Liver (tissue), 9 donors: ENCODE results near the gene SDK2. TPM values are rescaled to one million over a fixed set of nuclear protein-coding genes. Genes with fewer than 3 reads are reported as not detected.

Experiments
- DNase-seq: peaks from one replicate; pipeline ENCODE4 v3.0.0-alpha.2; 2017; ENCODE audit warnings: low spot score
- H3K27ac ChIP-seq, 2 donors: one replicate each; pipeline ENCODE4 v1.7.0; 2013; ENCODE audit warnings: inconsistent platforms in 2 of 2, low read length in 2 of 2, control low read depth in 1 of 2, low read depth in 1 of 2, mild to moderate bottlenecking in 1 of 2
- H3K27me3 ChIP-seq, 4 donors: one replicate each; pipeline versions ENCODE4 v1.6.1 to v1.7.0; 2013; ENCODE audit warnings: low read length in 3 of 4, inconsistent platforms in 1 of 4, mild to moderate bottlenecking in 1 of 4, moderate library complexity in 1 of 4; ENCODE audit not compliant: control insufficient read depth in 4 of 4, insufficient read depth in 4 of 4
- H3K36me3 ChIP-seq, 4 donors: one replicate each; pipeline versions ENCODE4 v1.6.1 to v1.7.0; 2013; ENCODE audit warnings: low read length in 3 of 4, mild to moderate bottlenecking in 3 of 4, low read depth in 1 of 4, moderate library complexity in 1 of 4; ENCODE audit not compliant: control insufficient read depth in 4 of 4, insufficient read depth in 3 of 4
- H3K4me1 ChIP-seq, 4 donors: one replicate each; pipeline versions ENCODE4 v1.6.1 to v1.7.0; 2013; ENCODE audit warnings: low read length in 3 of 4, mild to moderate bottlenecking in 3 of 4, moderate library complexity in 1 of 4; ENCODE audit not compliant: control insufficient read depth in 4 of 4, insufficient read depth in 4 of 4
- H3K4me3 ChIP-seq, 3 donors: one replicate each; pipeline versions ENCODE4 v1.6.1 to v1.7.0; 2013; ENCODE audit warnings: low read length in 3 of 3, control low read depth in 1 of 3, low read depth in 1 of 3, mild to moderate bottlenecking in 1 of 3
- H3K9ac ChIP-seq, 2 donors: one replicate each; pipeline ENCODE4 v1.7.0; 2013; ENCODE audit warnings: low read length in 2 of 2, mild to moderate bottlenecking in 2 of 2, moderate library complexity in 2 of 2, control low read depth in 1 of 2, low read depth in 1 of 2
- H3K9me3 ChIP-seq, 4 donors: one replicate each; pipeline versions ENCODE4 v1.6.1 to v1.7.0; 2013; ENCODE audit warnings: low read length in 3 of 4; ENCODE audit not compliant: control insufficient read depth in 4 of 4
- EGR1 ChIP-seq, 2 donors: IDR thresholded peaks; 2 replicates each; pipeline ENCODE4 v1.6.1; 2016 to 2018; ENCODE audit warnings: antibody characterized with exemption in 2 of 2, low read depth in 2 of 2
- FOXA1 ChIP-seq: IDR thresholded peaks from 2 replicates; pipeline ENCODE4 v1.6.1; 2016; ENCODE audit warnings: antibody characterized with exemption
- FOXA2 ChIP-seq: IDR thresholded peaks from 2 replicates; pipeline ENCODE4 v1.6.1; 2016; ENCODE audit warnings: antibody characterized with exemption
- HNF4A ChIP-seq, 2 donors: conservative IDR thresholded peaks; 2 replicates each; pipeline ENCODE4 v1.6.1; 2016; ENCODE audit warnings: antibody characterized with exemption in 2 of 2, mild to moderate bottlenecking in 2 of 2
- NR2F2 ChIP-seq: IDR thresholded peaks from 2 replicates; pipeline ENCODE4 v1.6.1; 2016; ENCODE audit warnings: antibody characterized with exemption
- RAD21 ChIP-seq, 2 donors: IDR thresholded peaks; 2 replicates each; pipeline ENCODE4 v1.6.1; 2016; ENCODE audit warnings: antibody characterized with exemption in 2 of 2, mild to moderate bottlenecking in 2 of 2
- RXRA ChIP-seq, 2 donors: IDR thresholded peaks; 2 replicates each; pipeline ENCODE4 v1.6.1; 2017 to 2018; ENCODE audit warnings: antibody characterized with exemption in 2 of 2, mild to moderate bottlenecking in 1 of 2
- SP1 ChIP-seq: IDR thresholded peaks from 2 replicates; pipeline ENCODE4 v1.6.1; 2018; ENCODE audit warnings: antibody characterized with exemption, mild to moderate bottlenecking
- TAF1 ChIP-seq: conservative IDR thresholded peaks from 2 replicates; pipeline ENCODE4 v1.6.1; 2016; ENCODE audit warnings: antibody characterized with exemption, mild to moderate bottlenecking
- YY1 ChIP-seq: IDR thresholded peaks from 2 replicates; pipeline ENCODE4 v1.6.1; 2016; ENCODE audit warnings: antibody characterized with exemption, mild to moderate bottlenecking
- WGBS: extraction: QIAGEN DNeasy Blood & Tissue Kit; methylation state at CpG from one replicate; pipeline ENCODE4 v1.1.7; 2013; 5-methylcytosine and 5-hydroxymethylcytosine counted together
- polyA plus RNA-seq, 2 donors: library from polyadenylated mRNA; stranded (reverse) in 1 of 2; unstranded in 1 of 2; fragments of 200-250 nt in 1 of 2; fragments of >200 nt in 1 of 2; fragmentation: Nextera tagmentation in 1 of 2; extraction: Ambion mirVana in 1 of 2; gene quantifications; one replicate each; pipeline versions ENCODE4 v1.2.1 to v1.2.3, GENCODE V29; 2013 to 2015
- total RNA-seq, 2 donors: library from RNA; depleted of rRNA; stranded (reverse); fragments of >200 nt; gene quantifications; one replicate each; pipeline ENCODE4 v1.2.3, GENCODE V29; 2014
- TF ChIP-seq, protein P1 (sequence below): IDR thresholded peaks from 2 replicates; pipeline ENCODE4 v1.6.1; 2016; ENCODE audit warnings: antibody characterized with exemption
- TF ChIP-seq, protein P2 (sequence below): IDR thresholded peaks from 2 replicates; pipeline ENCODE4 v1.6.1; 2016; ENCODE audit warnings: antibody characterized with exemption
- TF ChIP-seq, protein P3 (sequence below): IDR thresholded peaks from 2 replicates; pipeline ENCODE4 v1.6.1; 2016; ENCODE audit warnings: antibody characterized with exemption, mild to moderate bottlenecking
- TF ChIP-seq, protein P4 (sequence below): IDR thresholded peaks from 2 replicates; pipeline ENCODE4 v1.6.1; 2016; ENCODE audit warnings: antibody characterized with exemption
- TF ChIP-seq, protein P5 (sequence below): fragments of 150-350 bp; IDR thresholded peaks from 2 replicates; pipeline ENCODE4 v1.5.1; 2017; ENCODE audit warnings: improper control_type of control experiment, low read depth, low read length; ENCODE audit not compliant: missing input control
- donor health status: healthy.
- donor health status: healthy.
- donor health status: healthy.
- donor health status: healthy.
- donor health status: healthy.

The SDK2 gene
- total and polyA plus RNA-seq, 4 donors = 0.05 to 0.42 (median 0.10) TPM

DNA sequence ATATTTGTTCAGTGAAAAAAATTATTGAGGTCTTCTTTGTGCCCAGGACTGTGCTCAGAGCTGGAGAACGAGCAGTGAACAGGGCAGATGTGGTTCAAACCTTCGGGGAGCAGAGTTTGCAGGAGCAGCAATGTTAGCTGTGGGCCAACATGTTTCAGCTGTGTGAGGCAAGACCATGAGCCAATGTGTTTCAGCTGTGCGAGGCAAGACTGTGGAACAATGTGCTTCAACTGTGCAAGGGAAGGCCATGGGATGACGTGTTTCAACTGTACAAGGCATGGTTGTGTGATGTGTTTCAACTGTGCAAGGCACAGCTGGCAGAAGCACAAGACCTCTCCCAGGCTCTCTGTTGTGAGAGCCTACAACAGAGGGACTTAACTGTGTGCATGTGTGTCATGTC, 35.2 kb upstream of the SDK2 start:
- H3K4me1 ChIP-seq = no peaks in the 10 kb centered on the region
- TF ChIP-seq RXRA (IDR thresholded peaks at IDR 0.05) = no peak
- TF ChIP-seq TAF1 = no peak
- TF ChIP-seq EGR1 (IDR thresholded peaks at IDR 0.05; ENCODE audit: low read depth in 2 of 2) = no peak
- no peak for TF ChIP-seq SP1
- TF ChIP-seq, protein P1, sequence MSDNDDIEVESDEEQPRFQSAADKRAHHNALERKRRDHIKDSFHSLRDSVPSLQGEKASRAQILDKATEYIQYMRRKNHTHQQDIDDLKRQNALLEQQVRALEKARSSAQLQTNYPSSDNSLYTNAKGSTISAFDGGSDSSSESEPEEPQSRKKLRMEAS = no peak
- TF ChIP-seq NR2F2 = no peak
- no peak for TF ChIP-seq FOXA2
- no peak for TF ChIP-seq FOXA1

DNA sequence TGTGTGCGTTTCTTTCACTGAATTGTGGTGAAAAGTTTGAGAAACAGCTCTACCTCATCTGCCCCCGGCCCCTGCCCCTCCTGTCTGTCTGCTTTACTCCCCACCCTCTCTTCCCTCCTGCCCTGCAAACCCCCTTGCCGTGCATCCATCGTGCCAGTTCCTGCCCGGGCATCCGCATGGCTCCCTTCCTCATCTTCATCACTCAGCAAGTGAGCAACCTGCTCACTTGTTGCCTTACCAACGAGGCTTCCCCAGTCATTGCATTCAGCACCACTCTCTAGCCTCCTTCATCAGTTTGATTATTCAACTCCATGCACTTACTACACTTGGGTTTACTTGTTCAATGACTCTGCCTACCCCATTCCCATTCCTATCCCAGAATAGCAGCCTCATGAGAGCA, 34.8 kb upstream of the SDK2 start:
- WGBS = 76% methylated on average over 7 of the region's 7 CpGs
- TF ChIP-seq YY1 (no peak), EGR1 (IDR thresholded peaks at IDR 0.05; ENCODE audit: low read depth in 2 of 2) (no peak), NR2F2 (no peak)
- TF ChIP-seq, protein P2, sequence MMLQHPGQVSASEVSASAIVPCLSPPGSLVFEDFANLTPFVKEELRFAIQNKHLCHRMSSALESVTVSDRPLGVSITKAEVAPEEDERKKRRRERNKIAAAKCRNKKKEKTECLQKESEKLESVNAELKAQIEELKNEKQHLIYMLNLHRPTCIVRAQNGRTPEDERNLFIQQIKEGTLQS = no peak
- TF ChIP-seq, protein P3, sequence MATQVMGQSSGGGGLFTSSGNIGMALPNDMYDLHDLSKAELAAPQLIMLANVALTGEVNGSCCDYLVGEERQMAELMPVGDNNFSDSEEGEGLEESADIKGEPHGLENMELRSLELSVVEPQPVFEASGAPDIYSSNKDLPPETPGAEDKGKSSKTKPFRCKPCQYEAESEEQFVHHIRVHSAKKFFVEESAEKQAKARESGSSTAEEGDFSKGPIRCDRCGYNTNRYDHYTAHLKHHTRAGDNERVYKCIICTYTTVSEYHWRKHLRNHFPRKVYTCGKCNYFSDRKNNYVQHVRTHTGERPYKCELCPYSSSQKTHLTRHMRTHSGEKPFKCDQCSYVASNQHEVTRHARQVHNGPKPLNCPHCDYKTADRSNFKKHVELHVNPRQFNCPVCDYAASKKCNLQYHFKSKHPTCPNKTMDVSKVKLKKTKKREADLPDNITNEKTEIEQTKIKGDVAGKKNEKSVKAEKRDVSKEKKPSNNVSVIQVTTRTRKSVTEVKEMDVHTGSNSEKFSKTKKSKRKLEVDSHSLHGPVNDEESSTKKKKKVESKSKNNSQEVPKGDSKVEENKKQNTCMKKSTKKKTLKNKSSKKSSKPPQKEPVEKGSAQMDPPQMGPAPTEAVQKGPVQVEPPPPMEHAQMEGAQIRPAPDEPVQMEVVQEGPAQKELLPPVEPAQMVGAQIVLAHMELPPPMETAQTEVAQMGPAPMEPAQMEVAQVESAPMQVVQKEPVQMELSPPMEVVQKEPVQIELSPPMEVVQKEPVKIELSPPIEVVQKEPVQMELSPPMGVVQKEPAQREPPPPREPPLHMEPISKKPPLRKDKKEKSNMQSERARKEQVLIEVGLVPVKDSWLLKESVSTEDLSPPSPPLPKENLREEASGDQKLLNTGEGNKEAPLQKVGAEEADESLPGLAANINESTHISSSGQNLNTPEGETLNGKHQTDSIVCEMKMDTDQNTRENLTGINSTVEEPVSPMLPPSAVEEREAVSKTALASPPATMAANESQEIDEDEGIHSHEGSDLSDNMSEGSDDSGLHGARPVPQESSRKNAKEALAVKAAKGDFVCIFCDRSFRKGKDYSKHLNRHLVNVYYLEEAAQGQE = no peak
- Histone ChIP-seq H3K27me3 (peaks cover 0 to 9% (median 2%) of the 10 kb centered on the region in 4 donors), H3K9me3 (peaks cover 0 to 9% (median 3%) of the 10 kb centered on the region in 4 donors), H3K9ac (no peak overlapping the region), H3K4me1 (no peaks in the 10 kb centered on the region), H3K36me3 (no peaks in the 10 kb centered on the region), H3K27ac (no peak overlapping the region), H3K4me3 (no peak overlapping the region)
- no peak for DNase-seq

More for the DNA sequence above, 35.2 kb upstream of the SDK2 start:
- no peak for DNase-seq
- Histone ChIP-seq H3K9ac (no peak overlapping the region), H3K27ac (no peak overlapping the region), H3K36me3 (no peaks in the 10 kb centered on the region), H3K27me3 (peaks cover 0 to 9% (median 2%) of the 10 kb centered on the region in 4 donors), H3K4me3 (no peak overlapping the region), H3K9me3 (peaks cover 0 to 9% (median 3%) of the 10 kb centered on the region in 4 donors)
- WGBS = 74% methylated on average over 4 of the region's 4 CpGs

DNA sequence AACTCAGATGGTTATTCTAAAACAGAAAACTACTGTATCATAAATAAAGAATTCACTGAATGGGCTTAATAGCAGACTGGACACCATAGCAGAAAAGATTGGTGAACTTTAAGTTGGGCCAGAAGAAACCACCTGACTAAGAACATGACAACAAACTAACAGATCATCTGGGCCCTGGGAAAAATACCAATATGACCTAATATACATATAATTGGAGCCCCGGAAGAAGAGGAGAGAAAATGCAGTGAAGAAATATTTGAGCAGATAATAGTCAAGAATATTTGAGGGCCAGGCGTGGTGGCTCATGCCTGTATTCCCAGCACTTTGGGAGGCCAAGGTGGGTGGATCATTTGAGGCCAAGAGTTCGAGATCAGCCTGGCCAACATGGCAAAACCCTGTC, 25.5 kb upstream of the SDK2 start:
- no peak for DNase-seq
- no peaks in the 10 kb centered on the region for H3K4me1 ChIP-seq
- WGBS = 73% methylated on average over 3 of the region's 3 CpGs
- no peaks in the 10 kb centered on the region for H3K27me3 ChIP-seq
- no peak overlapping the region for H3K27ac ChIP-seq
- H3K36me3 ChIP-seq = no peaks in the 10 kb centered on the region
- H3K4me3 ChIP-seq = no peak overlapping the region
- H3K9me3 ChIP-seq = peaks cover 0 to 2% (median under 1%) of the 10 kb centered on the region in 4 donors
- H3K9ac ChIP-seq = no peak overlapping the region
- TF ChIP-seq, protein P4, sequence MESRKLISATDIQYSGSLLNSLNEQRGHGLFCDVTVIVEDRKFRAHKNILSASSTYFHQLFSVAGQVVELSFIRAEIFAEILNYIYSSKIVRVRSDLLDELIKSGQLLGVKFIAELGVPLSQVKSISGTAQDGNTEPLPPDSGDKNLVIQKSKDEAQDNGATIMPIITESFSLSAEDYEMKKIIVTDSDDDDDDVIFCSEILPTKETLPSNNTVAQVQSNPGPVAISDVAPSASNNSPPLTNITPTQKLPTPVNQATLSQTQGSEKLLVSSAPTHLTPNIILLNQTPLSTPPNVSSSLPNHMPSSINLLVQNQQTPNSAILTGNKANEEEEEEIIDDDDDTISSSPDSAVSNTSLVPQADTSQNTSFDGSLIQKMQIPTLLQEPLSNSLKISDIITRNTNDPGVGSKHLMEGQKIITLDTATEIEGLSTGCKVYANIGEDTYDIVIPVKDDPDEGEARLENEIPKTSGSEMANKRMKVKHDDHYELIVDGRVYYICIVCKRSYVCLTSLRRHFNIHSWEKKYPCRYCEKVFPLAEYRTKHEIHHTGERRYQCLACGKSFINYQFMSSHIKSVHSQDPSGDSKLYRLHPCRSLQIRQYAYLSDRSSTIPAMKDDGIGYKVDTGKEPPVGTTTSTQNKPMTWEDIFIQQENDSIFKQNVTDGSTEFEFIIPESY = no peak
- TF ChIP-seq, protein P5, sequence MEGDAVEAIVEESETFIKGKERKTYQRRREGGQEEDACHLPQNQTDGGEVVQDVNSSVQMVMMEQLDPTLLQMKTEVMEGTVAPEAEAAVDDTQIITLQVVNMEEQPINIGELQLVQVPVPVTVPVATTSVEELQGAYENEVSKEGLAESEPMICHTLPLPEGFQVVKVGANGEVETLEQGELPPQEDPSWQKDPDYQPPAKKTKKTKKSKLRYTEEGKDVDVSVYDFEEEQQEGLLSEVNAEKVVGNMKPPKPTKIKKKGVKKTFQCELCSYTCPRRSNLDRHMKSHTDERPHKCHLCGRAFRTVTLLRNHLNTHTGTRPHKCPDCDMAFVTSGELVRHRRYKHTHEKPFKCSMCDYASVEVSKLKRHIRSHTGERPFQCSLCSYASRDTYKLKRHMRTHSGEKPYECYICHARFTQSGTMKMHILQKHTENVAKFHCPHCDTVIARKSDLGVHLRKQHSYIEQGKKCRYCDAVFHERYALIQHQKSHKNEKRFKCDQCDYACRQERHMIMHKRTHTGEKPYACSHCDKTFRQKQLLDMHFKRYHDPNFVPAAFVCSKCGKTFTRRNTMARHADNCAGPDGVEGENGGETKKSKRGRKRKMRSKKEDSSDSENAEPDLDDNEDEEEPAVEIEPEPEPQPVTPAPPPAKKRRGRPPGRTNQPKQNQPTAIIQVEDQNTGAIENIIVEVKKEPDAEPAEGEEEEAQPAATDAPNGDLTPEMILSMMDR = no peak
- TF ChIP-seq RAD21 (IDR thresholded peaks at IDR 0.05) (no peak), FOXA2 (no peak), HNF4A (conservative IDR thresholded peaks at IDR 0.05) (no peak), FOXA1 (no peak)
- TF ChIP-seq, protein P2 = no peak
- TF ChIP-seq, protein P3 = no peak
